Brain microvascular endothelial cell (primary cell): Measurements from ENCODE around the gene MPDU1.

Experiments
- DNase-seq: peaks from one replicate; pipeline ENCODE4 v3.0.0-alpha.2; 2020
- H3K27ac ChIP-seq: fragments of 250-450 bp; sonication (Bioruptor Pico); 2 replicates; pipeline ENCODE4 v1.5.1; 2020; ENCODE audit warnings: mild to moderate bottlenecking, moderate library complexity
- H3K27me3 ChIP-seq: fragments of 250-450 bp; sonication (Bioruptor Pico); replicated peaks from 2 replicates; pipeline ENCODE4 v1.5.1; 2020; ENCODE audit warnings: mild to moderate bottlenecking
- H3K36me3 ChIP-seq: fragments of 250-450 bp; sonication (Bioruptor Pico); replicated peaks from 2 replicates; pipeline ENCODE4 v1.5.1; 2020; ENCODE audit warnings: mild to moderate bottlenecking
- H3K4me3 ChIP-seq: 2 replicates; pipeline ENCODE4 v1.5.1; 2011; ENCODE audit warnings: low read depth, mild to moderate bottlenecking, control low read depth, low read length, moderate library complexity
- CTCF ChIP-seq: IDR thresholded peaks from 2 replicates; pipeline ENCODE4 v1.5.1; 2011; ENCODE audit warnings: low read depth, mild to moderate bottlenecking, moderate library complexity, low read length, control low read depth, inconsistent platforms; ENCODE audit errors: missing control alignments
- in situ Hi-C: cut with HindIII; loops from 2 replicates; pipeline ENCODE4 v1.10.0; 2017; ENCODE audit warnings: low sequenced_read_pairs, low pct_ligation_motif_present

MPDU1 gene

DNA sequence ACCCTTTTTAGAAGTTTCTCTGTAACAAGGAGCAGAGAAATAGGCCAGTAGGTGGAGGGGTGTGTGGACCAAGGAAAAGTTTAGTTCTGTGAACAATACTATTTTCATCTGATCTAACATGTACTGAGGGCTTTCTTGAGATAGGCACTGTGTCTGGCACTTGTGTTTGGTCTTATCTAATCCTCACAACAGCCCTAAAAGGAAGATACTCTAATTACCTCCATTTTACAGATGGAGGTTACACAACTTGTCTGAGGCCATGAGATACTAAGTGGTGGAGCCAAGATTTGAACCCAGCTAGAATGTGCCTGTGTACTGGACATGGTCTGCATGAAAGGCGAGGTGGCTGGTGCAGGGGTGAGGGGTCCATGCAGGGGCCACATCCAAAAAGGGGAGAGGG, 30.3 kb upstream of the MPDU1 start:
- Histone ChIP-seq H3K4me3 (no peak overlapping the region), H3K36me3 (no peaks in the 10 kb centered on the region), H3K27me3 (no peaks in the 10 kb centered on the region), H3K27ac (no peak overlapping the region)
- TF ChIP-seq CTCF: no peak
- in situ Hi-C loops: no loop called here
- DNase-seq: no peak

DNA sequence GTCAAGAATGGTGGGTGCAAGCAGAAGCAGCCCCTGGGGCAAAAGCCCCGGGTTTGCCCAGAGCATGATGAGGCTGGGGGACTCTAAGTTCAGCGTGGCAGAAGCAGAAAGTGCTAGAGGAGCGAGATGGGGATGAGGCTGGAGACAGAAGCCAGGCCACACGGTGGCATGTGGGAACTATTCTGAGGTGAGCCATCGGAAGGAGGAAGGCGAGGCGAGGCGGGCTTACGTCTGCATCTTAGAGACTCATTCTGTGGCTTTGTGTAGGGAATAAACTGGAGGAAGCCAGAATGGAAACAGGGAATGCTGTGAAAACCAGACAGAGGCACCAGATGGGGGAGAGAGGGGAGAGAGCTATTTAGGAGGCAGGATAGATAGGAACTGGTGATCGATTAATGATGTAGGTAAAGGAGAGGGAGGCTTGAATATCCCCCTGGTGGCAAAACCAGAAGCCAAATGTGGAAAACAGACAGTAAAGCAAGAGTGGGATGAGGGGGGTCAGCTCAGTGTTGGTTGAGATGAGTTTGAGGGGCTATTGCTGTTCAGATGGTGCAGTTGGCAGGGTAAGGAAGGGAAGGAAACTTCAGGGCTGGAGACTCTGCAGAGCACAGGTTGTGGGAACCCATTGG, 28.2 kb upstream of the MPDU1 start:
- Histone ChIP-seq H3K4me3 (no peak overlapping the region), H3K27ac (no peak overlapping the region), H3K36me3 (no peaks in the 10 kb centered on the region), H3K27me3 (no peaks in the 10 kb centered on the region)
- in situ Hi-C loops: no loop called here
- TF ChIP-seq CTCF: peak; percentile 25
- no peak for DNase-seq

DNA sequence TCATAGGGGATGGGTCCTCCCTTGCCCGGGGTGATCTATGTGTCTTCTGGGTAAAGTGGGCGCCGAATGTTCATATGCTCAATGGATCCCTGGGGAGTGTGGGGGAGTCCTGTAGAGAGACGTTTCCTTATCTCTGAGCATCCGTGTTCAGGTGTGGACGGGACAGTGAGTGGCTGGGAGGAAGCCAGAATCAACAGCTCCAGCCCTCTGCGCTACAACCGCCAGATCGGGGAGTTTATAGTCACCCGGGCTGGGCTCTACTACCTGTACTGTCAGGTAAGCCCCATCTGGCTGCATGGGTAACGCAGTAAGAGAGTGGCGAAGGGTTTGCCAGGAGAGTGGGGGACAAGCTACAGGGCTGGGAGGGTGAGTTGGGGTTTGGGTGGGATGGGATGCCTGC, 27.0 kb upstream of the MPDU1 start:
- Histone ChIP-seq H3K36me3 (no peaks in the 10 kb centered on the region), H3K4me3 (no peak overlapping the region), H3K27me3 (no peaks in the 10 kb centered on the region), H3K27ac (no peak overlapping the region)
- no peak for TF ChIP-seq CTCF
- in situ Hi-C loops: no loop called here
- no peak for DNase-seq

- Histone ChIP-seq H3K36me3 (no peaks in the 10 kb centered on the region), H3K27me3 (no peaks in the 10 kb centered on the region), H3K27ac (no peak overlapping the region), H3K4me3 (no peak overlapping the region)
- no peak for DNase-seq
- in situ Hi-C loops: no loop called here
- TF ChIP-seq CTCF: no peak
These were observed 26.4 kb upstream of the MPDU1 start for GRCh38 chr17:7557147-7557764.

GRCh38 chr17:7557775-7558543, 25.7 kb upstream of the MPDU1 start:
- H3K27me3 ChIP-seq: no peaks in the 10 kb centered on the region
- H3K36me3 ChIP-seq: no peaks in the 10 kb centered on the region
- TF ChIP-seq CTCF: no peak
- H3K4me3 ChIP-seq: peak overlapping the region; percentile 12
- in situ Hi-C loops: no loop called here
- H3K27ac ChIP-seq: no peak overlapping the region
- no peak for DNase-seq
